ENCODE measurements around the gene PRRG4.
"Not testable (repeated sequence)": the region's sequence is repeated elsewhere in the genome, so short reads cannot be mapped to it uniquely, and the experiment has no call there.

The PRRG4 gene

DNA sequence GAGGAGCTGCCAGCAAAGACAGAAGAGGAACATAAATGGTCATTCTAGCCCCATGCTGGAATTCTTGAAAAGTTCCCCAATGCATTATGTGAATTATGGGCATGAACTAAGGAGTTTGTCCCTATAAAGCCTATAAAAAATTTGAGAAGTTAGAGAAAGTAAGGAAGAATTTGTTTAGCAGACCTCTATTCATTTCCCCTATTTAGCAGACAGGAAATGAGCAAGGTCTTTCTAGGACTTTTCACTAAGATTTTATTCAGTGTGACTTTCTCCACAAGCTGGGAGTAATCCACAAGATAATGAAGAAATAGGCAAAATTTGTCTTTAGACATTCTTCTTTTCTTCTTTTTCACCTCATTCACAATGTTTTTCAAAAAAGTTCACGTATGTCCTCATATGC, 20.0 kb downstream of the PRRG4 start:
- H3K27me3 Mint-ChIP-seq, result no peaks in the 10 kb centered on the region
- H3K36me3 Mint-ChIP-seq (ENCODE audit: low read depth), result no peaks in the 10 kb centered on the region
- no peak overlapping the region for H3K4me3 Mint-ChIP-seq

DNA sequence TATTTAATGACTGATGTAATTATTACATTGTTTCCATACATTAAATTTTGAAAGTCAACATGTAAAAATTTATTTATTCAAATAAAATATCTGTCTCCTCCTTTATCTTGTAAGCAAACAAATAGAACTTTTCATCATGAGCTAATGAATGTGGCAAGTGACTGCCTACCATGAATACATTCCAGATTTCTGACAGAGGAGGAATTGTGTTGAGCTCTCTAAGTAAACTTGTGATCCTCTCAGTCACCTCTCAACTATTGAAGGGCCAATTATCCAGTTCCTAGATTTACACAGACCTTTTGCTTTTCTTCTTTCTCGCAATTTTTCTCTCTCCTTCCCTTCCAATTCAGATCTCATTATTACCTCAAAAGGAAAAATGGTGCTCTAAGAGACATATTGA, 21.5 kb downstream of the PRRG4 start:
- H3K4me1 Mint-ChIP-seq (ENCODE audit: low read depth), result no peaks in the 10 kb centered on the region
- no peak overlapping the region for H3K27ac Mint-ChIP-seq
- no peak overlapping the region for H3K4me3 Mint-ChIP-seq
- no peaks in the 10 kb centered on the region for H3K36me3 Mint-ChIP-seq (ENCODE audit: low read depth)
- no peaks in the 10 kb centered on the region for H3K9me3 Mint-ChIP-seq
- H3K27me3 Mint-ChIP-seq, result peaks cover 3% of the 10 kb centered on the region

More for the DNA sequence above, 20.0 kb downstream of the PRRG4 start:
- Mint-ChIP-seq H3K4me1 (ENCODE audit: low read depth) (no peaks in the 10 kb centered on the region), H3K9me3 (no peaks in the 10 kb centered on the region), H3K27ac (no peak overlapping the region)

DNA sequence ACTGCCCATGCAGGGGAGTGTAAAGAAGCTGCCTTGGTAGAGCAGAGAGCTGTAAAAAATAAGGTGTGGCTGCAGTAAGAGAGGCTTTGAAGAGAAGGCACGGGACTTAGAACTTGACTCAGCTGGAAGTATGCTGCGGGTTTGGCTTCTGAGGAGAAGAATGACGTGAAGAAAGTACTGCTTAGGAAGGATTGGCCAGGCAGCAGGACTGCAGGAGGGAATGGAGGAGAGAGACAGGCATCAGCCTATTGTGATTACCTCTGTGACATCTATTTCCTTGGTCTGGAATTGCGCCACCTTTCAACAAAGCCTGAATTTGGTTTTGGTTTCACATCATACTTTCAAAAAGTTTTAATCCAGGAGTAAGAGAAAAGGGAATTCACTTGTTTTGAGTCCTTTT, 22.5 kb downstream of the PRRG4 start:
- Mint-ChIP-seq H3K27me3 (peaks cover 7% of the 10 kb centered on the region), H3K9me3 (no peaks in the 10 kb centered on the region), H3K36me3 (ENCODE audit: low read depth) (no peaks in the 10 kb centered on the region), H3K4me3 (no peak overlapping the region), H3K27ac (no peak overlapping the region), H3K4me1 (ENCODE audit: low read depth) (no peaks in the 10 kb centered on the region)

DNA sequence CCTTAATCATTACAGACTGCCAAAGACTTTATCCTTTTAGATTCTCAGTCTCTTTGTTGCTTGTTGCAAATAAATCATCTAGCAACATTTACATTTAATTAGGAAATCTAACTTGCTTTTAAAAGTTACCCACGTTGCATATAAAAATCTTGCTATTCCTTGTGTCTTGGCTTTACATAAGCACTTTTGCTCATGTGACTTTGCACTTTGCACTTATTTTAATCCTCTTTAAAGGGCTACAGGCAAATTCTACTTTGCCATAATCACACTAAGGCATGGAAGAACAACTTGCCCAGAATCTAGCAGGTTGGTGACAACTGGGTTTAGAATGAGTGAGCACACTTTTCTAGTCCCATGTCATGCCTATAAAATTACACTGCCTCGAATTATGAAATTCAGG, 25.9 kb downstream of the PRRG4 start:
- Mint-ChIP-seq H3K4me3 (no peak overlapping the region), H3K9me3 (no peaks in the 10 kb centered on the region), H3K27me3 (peaks cover 17% of the 10 kb centered on the region), H3K36me3 (ENCODE audit: low read depth) (no peaks in the 10 kb centered on the region), H3K4me1 (ENCODE audit: low read depth) (no peaks in the 10 kb centered on the region), H3K27ac (no peak overlapping the region)

DNA sequence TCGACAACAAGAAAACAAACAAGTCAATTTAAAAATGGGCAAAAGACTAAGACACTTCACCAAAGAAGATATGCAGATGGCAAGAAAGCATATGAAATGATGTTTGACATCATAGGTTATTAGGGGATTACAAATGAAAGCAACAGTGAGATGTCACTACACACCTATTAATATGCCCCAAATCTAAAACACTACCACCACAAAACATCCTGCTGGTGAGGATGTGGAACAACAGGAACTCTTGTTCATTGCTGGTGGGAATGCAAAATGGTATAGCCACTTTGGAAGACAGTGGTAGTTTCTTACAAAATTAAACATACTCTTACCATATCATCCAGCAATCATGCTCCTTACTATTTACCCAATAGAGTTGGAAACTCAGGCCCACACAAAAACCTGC, 29.0 kb downstream of the PRRG4 start:
- H3K9me3 Mint-ChIP-seq, result no peaks in the 10 kb centered on the region

DNA sequence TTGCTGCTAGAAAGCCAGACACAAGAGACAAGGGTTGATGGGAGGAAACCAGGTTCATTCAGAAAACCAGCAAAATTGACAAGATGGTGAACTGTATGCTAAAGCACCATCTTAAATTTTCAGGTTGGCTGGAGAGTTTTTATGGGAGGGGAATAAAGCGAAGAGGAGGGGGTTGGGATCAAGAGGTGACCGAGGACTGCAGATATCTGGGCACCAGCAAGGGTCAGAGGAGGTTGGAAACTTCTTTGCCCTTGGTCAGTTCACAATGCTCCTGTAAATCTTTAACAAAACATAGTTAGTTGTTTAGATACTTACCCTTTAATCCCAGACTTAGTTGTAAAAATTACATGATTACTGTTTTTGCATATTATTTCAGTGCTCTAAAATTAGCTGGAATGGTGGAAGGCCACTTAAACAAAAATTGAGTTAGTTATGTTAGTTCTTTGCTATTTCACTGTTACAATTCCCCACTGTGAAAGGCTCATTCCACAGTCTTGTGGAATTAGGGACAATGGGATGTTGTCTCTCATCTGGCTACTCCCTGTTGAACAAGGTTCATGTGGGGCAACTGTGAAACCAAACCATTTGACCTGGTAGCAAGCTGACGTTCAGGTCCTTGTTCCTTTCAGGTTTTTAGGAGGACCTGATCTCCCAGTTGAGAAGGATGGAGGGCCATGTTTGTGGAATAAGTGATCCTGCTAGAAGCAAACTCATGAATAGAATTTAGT, 32.3 kb downstream of the PRRG4 start:
- no peak overlapping the region for H3K27ac Mint-ChIP-seq
- H3K9me3 Mint-ChIP-seq, result no peaks in the 10 kb centered on the region
- H3K4me3 Mint-ChIP-seq, result no peak overlapping the region
- H3K36me3 Mint-ChIP-seq (ENCODE audit: low read depth), result no peaks in the 10 kb centered on the region
- H3K4me1 Mint-ChIP-seq (ENCODE audit: low read depth), result no peaks in the 10 kb centered on the region
- peaks cover 20% of the 10 kb centered on the region for H3K27me3 Mint-ChIP-seq

More for the DNA sequence above, 29.0 kb downstream of the PRRG4 start:
- Mint-ChIP-seq H3K27me3 (peaks cover 21% of the 10 kb centered on the region), H3K27ac (no peak overlapping the region), H3K4me1 (ENCODE audit: low read depth) (no peaks in the 10 kb centered on the region), H3K36me3 (ENCODE audit: low read depth) (no peaks in the 10 kb centered on the region), H3K4me3 (no peak overlapping the region)

DNA sequence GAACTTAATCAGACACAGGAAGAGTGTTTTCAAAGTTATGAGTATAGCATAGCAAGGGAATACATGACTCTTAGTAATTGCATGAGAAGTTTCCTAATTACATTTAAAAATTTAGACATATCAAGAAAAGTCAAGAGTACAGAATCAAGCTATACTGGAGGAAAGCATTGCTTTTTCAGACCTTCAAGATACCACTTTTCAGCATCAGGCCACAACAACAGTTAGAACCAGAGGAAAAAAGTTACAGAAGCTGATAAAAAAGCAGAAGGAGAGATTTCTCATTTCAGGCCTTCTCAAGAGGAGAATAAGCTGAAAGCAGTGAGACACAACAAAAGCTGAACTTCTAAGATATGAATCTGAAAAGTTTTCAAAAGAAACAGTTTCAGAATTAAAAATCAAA, 34.8 kb downstream of the PRRG4 start:
- no peak overlapping the region for H3K27ac Mint-ChIP-seq
- peaks cover 13% of the 10 kb centered on the region for H3K27me3 Mint-ChIP-seq
- H3K4me1 Mint-ChIP-seq (ENCODE audit: low read depth), result no peaks in the 10 kb centered on the region
- no peak overlapping the region for H3K4me3 Mint-ChIP-seq
- H3K36me3 Mint-ChIP-seq (ENCODE audit: low read depth), result no peaks in the 10 kb centered on the region
- no peaks in the 10 kb centered on the region for H3K9me3 Mint-ChIP-seq

DNA sequence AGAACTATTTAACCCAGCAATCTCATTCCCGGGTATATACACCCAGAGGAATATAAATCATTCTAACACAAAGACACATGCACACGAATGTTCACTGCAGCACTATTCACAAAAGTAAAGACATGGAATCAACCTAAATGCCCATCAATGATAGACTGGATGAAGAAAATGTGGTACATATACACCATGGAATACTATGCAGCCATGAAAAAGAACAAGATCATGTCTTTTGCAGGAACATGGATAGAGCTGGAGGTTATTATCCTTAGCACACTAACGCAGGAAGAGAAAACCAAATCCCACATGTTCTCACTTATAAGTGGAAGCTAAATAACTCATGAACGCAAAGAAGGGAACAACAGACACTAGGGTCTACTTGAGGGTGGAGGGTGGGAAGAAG, 39.0 kb downstream of the PRRG4 start:
- H3K4me1 Mint-ChIP-seq (ENCODE audit: low read depth), result not testable (repeated sequence)

DNA sequence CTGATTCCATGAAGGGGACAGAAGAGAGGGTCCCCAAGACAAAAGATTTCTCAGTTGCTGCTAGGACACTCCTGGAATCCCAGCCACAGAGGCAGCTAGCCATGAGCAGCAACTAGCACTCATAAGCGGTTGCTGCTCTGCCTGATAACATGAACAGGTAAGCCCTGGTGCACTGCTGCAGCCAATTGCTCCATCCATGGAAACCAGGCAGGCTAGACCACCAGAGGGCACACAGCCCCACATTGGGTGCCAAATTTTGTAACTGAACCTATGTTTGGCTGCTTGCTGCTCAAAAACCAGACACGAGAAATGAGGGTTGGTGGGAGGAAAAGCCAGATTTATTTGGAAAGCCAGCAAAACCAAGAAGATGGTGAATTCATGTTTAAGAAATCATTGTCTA, 40.9 kb downstream of the PRRG4 start:
- Mint-ChIP-seq H3K27me3 (peaks cover 16% of the 10 kb centered on the region), H3K4me3 (no peak overlapping the region), H3K9me3 (no peaks in the 10 kb centered on the region), H3K27ac (no peak overlapping the region), H3K36me3 (ENCODE audit: low read depth) (no peaks in the 10 kb centered on the region), H3K4me1 (ENCODE audit: low read depth) (no peaks in the 10 kb centered on the region)

More for the DNA sequence above, 39.0 kb downstream of the PRRG4 start:
- H3K36me3 Mint-ChIP-seq (ENCODE audit: low read depth); H3K9me3 Mint-ChIP-seq; H3K4me3 Mint-ChIP-seq; H3K27ac Mint-ChIP-seq: not testable (repeated sequence)
- H3K27me3 Mint-ChIP-seq, result peaks cover 13% of the 10 kb centered on the region

DNA sequence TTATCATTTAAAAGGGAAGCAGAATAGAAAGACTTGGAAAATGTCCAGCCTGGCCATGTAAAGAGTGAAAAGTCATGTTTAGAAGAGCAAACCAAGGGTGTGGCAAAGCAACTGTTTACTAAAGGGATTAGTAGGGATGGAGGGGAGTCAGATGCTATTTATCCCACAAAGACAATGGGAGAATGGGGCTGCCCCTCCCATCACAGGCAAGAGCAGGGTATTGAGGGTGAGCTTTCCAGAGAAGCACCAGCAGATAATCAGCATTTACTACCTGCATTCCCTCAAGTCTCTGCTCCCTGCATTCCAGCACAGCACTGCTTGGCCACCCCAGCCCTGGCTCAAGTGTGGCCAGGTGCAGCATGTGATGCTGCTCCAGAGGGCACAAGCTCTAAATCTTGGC, 44.4 kb downstream of the PRRG4 start:
- H3K4me1 Mint-ChIP-seq (ENCODE audit: low read depth), result no peaks in the 10 kb centered on the region
- no peak overlapping the region for H3K27ac Mint-ChIP-seq
- no peaks in the 10 kb centered on the region for H3K9me3 Mint-ChIP-seq
- H3K27me3 Mint-ChIP-seq, result peaks cover 11% of the 10 kb centered on the region
- H3K4me3 Mint-ChIP-seq, result no peak overlapping the region
- no peaks in the 10 kb centered on the region for H3K36me3 Mint-ChIP-seq (ENCODE audit: low read depth)

DNA sequence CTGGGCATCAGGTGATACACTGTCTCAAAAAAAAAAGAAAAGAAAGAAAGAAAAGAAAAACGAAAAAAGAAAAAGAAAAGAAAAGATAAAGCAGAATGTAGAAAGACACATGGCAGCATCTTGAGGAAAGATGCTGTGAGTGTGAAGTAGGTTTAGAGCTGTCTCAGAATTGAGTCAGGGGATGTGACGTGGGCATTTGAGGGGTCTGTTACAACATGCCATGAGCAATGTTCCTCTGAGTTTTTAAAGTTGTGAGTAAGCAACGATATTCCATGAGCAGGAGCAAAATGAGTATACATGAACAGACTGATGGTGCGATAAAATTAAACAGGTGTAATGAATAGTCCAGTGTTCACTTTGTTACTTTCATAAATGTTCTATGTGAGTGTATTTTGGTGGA, 51.6 kb downstream of the PRRG4 start:
- Mint-ChIP-seq H3K4me1 (ENCODE audit: low read depth) (no peaks in the 10 kb centered on the region), H3K27me3 (peaks cover 1% of the 10 kb centered on the region), H3K36me3 (ENCODE audit: low read depth) (no peaks in the 10 kb centered on the region), H3K27ac (no peak overlapping the region), H3K4me3 (no peak overlapping the region), H3K9me3 (no peaks in the 10 kb centered on the region)

DNA sequence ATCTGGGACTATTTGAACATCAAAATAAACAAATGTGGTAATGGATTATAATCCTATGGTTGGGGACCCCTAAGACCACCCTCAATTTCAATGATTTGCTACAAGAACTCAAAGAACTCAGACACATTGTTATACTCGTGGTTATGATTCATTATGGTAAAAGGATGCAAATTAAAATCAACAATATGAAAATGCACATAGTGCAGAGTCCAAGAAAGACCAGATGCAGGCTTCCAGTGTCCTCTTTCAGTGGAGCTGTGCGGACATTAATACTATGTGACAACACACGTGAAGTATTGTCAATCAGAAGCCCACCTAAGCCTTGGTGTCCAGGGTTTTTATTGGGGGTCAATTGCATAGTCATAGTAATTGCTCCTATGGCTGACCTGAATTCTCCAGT, 53.7 kb downstream of the PRRG4 start:
- no peaks in the 10 kb centered on the region for H3K9me3 Mint-ChIP-seq
- H3K4me3 Mint-ChIP-seq, result no peak overlapping the region
- no peaks in the 10 kb centered on the region for H3K27me3 Mint-ChIP-seq
- no peaks in the 10 kb centered on the region for H3K4me1 Mint-ChIP-seq (ENCODE audit: low read depth)
- H3K27ac Mint-ChIP-seq, result no peak overlapping the region
- H3K36me3 Mint-ChIP-seq (ENCODE audit: low read depth), result no peaks in the 10 kb centered on the region

DNA sequence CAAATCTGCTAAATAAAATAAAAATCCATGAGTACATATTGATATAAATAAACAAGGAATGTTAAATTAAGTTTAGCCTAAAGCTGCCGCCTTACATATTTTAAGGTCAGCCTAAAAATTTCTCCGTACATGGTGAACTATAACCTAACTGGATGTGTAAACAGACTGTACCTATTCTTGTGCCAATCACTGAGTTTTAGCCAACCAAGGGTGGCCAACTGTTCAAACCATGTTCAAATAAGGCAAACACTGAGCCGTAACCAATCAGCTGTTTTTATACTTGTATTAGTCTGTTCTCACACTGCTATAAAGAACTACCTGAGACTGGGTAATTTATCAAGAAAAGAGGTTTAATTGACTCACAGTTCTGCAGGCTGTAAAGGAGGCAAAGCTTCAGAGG, 54.3 kb downstream of the PRRG4 start:
- Mint-ChIP-seq H3K27ac (no peak overlapping the region), H3K9me3 (no peaks in the 10 kb centered on the region), H3K4me1 (ENCODE audit: low read depth) (no peaks in the 10 kb centered on the region), H3K27me3 (no peaks in the 10 kb centered on the region), H3K4me3 (no peak overlapping the region), H3K36me3 (ENCODE audit: low read depth) (no peaks in the 10 kb centered on the region)

DNA sequence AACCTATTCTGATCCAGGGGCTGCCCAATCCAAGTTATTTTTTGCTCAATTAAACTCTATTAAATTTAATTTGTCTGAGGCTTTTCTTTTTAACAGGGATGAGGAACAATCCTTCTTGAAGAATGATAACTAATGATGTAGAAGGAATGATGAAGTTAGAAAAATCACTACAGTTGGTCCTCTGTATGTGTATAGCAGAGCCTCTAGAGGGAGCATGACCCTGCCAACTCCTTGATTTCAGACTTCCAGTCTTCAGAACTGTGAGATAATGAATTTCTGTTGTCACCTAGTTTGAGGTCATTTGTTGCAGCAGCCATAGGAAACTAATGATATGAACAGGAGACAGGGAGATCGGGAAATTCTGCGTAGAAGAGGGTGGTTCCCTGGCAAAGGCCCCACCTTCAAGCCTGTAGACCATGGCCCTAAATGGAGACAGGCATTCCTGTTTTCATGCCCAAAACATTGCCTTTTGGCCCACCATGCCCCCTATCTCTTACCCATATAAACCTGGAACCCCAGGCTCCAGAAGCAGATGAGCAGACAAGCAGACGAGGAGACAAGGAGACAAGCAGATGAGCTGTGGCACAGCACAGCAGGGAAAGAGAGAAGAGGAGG, 55.1 kb downstream of the PRRG4 start:
- no peaks in the 10 kb centered on the region for H3K27me3 Mint-ChIP-seq
- H3K4me3 Mint-ChIP-seq, result no peak overlapping the region
- H3K27ac Mint-ChIP-seq, result no peak overlapping the region
- no peaks in the 10 kb centered on the region for H3K36me3 Mint-ChIP-seq (ENCODE audit: low read depth)
- H3K9me3 Mint-ChIP-seq, result no peaks in the 10 kb centered on the region
- no peaks in the 10 kb centered on the region for H3K4me1 Mint-ChIP-seq (ENCODE audit: low read depth)

DNA sequence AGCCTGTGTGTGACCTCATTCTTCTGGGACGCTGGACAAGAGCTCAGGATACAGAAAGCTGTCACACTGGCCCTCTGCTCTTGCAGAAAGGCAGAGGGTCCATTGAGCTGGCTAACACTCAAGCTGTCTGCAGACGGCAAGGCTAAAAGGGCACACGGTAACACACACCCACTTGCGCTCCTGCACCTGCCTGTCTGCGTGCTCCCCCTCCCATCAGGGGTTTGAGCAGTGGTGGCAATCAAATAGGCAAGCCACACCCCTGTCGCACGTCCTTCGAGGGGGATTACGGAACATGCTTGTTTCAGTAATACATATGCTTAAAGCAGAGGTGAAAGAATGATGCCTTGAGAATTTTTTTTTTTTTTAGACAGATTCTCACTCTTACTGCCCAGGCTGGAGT, 55.8 kb downstream of the PRRG4 start:
- Mint-ChIP-seq H3K4me3 (no peak overlapping the region), H3K27me3 (no peaks in the 10 kb centered on the region), H3K36me3 (ENCODE audit: low read depth) (no peaks in the 10 kb centered on the region), H3K4me1 (ENCODE audit: low read depth) (no peaks in the 10 kb centered on the region), H3K27ac (no peak overlapping the region), H3K9me3 (no peaks in the 10 kb centered on the region)

DNA sequence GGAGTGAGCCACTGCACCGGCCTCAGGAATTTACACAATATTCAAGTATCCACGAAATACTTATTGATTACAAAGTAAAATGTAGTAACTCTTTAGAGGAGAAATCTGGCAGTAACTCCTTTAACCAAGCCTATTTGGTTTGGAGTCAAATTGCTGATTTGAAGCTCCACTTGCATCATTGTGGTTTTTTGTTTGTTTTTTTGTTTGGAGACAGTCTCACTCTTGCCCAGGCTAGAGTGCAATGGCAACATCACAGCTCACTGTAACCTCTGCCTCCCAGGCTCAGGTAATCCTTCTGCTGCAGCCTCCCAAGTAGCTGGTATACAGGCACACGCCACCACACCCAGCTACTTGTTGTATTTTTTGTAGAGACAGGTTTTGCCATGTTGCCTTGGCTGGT, 56.5 kb downstream of the PRRG4 start:
- peaks cover under 1% of the 10 kb centered on the region for H3K4me1 Mint-ChIP-seq (ENCODE audit: low read depth)
- H3K27me3 Mint-ChIP-seq, result no peaks in the 10 kb centered on the region
- no peaks in the 10 kb centered on the region for H3K9me3 Mint-ChIP-seq
- no peaks in the 10 kb centered on the region for H3K36me3 Mint-ChIP-seq (ENCODE audit: low read depth)
- H3K4me3 Mint-ChIP-seq, result no peak overlapping the region
- no peak overlapping the region for H3K27ac Mint-ChIP-seq

Data from stimulated activated naive CD8-positive, alpha-beta T cell treated with anti-CD3 and anti-CD28 coated beads, Interleukin-15, Interleukin-2, amounts not matched to agents 100 ng/mL and 50 ng/mL, for 24 hours (primary cell).